Erythroblast (primary cell): ENCODE measurements around the gene DEF6.

Experiments used
- DNase-seq, 2 experiments: peaks; one replicate each; lab custom pipeline; 2025; lab: John Stamatoyannopoulos, UW
- GATA1 ChIP-seq: IDR thresholded peaks from 2 replicates; pipeline ENCODE4 v1.6.1; 2011; ENCODE audit warnings: low read depth, mild to moderate bottlenecking, control low read depth, low read length, moderate library complexity
- POLR2A ChIP-seq: IDR thresholded peaks from 2 replicates; pipeline ENCODE4 v1.6.1; 2011; ENCODE audit warnings: mild to moderate bottlenecking, low read length

The DEF6 gene

GRCh38 chr6:35359346-35359743 lies 61.7 kb downstream of the DEF6 start:
- no peak for DNase-seq
- TF ChIP-seq POLR2A (no peak), GATA1 (no peak)

- DNase-seq: no peak
- TF ChIP-seq GATA1 (no peak), POLR2A (no peak)
Measured at GRCh38 chr6:35359744-35360348, 62.2 kb downstream of the DEF6 start.

GRCh38 chr6:35360349-35361138 lies 62.9 kb downstream of the DEF6 start:
- DNase-seq: no peak
- no peak for TF ChIP-seq POLR2A
- TF ChIP-seq GATA1: no peak

- no peak for DNase-seq
- no peak for TF ChIP-seq GATA1
- no peak for TF ChIP-seq POLR2A
Measured at GRCh38 chr6:35362200-35362599, 64.6 kb downstream of the DEF6 start.

- TF ChIP-seq GATA1: no peak
- TF ChIP-seq POLR2A: no peak
- no peak for DNase-seq
Measured at GRCh38 chr6:35363293-35363750, 65.7 kb downstream of the DEF6 start.

- TF ChIP-seq GATA1: no peak
- TF ChIP-seq POLR2A: no peak
- DNase-seq: no peak
Measured at GRCh38 chr6:35365594-35366203, 68.1 kb downstream of the DEF6 start.

GRCh38 chr6:35366204-35366596 lies 68.6 kb downstream of the DEF6 start:
- TF ChIP-seq POLR2A: no peak
- no peak for TF ChIP-seq GATA1
- DNase-seq: no peak

- no peak for DNase-seq
- no peak for TF ChIP-seq GATA1
Measured at GRCh38 chr6:35367646-35368037, 70.0 kb downstream of the DEF6 start.

- no peak for DNase-seq
- TF ChIP-seq POLR2A (no peak), GATA1 (no peak)
Measured at GRCh38 chr6:35368038-35368887, 70.6 kb downstream of the DEF6 start.

- DNase-seq: no peak
- TF ChIP-seq GATA1 (no peak), POLR2A (no peak)
Measured at GRCh38 chr6:35370124-35370741, 72.6 kb downstream of the DEF6 start.

GRCh38 chr6:35370785-35371493 lies 73.3 kb downstream of the DEF6 start:
- TF ChIP-seq GATA1: no peak
- no peak for TF ChIP-seq POLR2A
- DNase-seq: no peak
